Stimulated activated memory B cell treated with anti-CD40 and anti-IgM and Interleukin-4, amounts not matched to agents 10 μg/mL and 1 μg/mL and 100 μg/mL, for 72 hours (primary cell): Measurements from ENCODE around the gene POR.
A peak's percentile ranks its signal among the peaks of the same experiment; 100 is the strongest.
"Not testable (repeated sequence)": the region's sequence is repeated elsewhere in the genome, so short reads cannot be mapped to it uniquely, and the experiment has no call there.

Experiments used
- ATAC-seq: fragments of 150-1000 bp; cut with Tn5 transposase; 2 replicates; pipeline ENCODE4 v1.10.0; 2021
- H3K27ac Mint-ChIP-seq: one replicate; pipeline ENCODE4 v1.8.0; 2022; ENCODE audit warnings: mild to moderate bottlenecking, mixed read lengths
- H3K27me3 Mint-ChIP-seq: one replicate; pipeline ENCODE4 v1.8.0; 2022; ENCODE audit warnings: mixed read lengths
- H3K36me3 Mint-ChIP-seq: one replicate; pipeline ENCODE4 v1.8.0; 2022; ENCODE audit warnings: mixed read lengths
- H3K4me1 Mint-ChIP-seq: one replicate; pipeline ENCODE4 v1.8.0; 2022; ENCODE audit warnings: mixed read lengths
- H3K4me3 Mint-ChIP-seq: one replicate; pipeline ENCODE4 v1.8.0; 2022; ENCODE audit warnings: mild to moderate bottlenecking, moderate library complexity, mixed read lengths
- H3K9me3 Mint-ChIP-seq: one replicate; pipeline ENCODE4 v1.8.0; 2022; ENCODE audit warnings: mixed read lengths

The POR gene

DNA sequence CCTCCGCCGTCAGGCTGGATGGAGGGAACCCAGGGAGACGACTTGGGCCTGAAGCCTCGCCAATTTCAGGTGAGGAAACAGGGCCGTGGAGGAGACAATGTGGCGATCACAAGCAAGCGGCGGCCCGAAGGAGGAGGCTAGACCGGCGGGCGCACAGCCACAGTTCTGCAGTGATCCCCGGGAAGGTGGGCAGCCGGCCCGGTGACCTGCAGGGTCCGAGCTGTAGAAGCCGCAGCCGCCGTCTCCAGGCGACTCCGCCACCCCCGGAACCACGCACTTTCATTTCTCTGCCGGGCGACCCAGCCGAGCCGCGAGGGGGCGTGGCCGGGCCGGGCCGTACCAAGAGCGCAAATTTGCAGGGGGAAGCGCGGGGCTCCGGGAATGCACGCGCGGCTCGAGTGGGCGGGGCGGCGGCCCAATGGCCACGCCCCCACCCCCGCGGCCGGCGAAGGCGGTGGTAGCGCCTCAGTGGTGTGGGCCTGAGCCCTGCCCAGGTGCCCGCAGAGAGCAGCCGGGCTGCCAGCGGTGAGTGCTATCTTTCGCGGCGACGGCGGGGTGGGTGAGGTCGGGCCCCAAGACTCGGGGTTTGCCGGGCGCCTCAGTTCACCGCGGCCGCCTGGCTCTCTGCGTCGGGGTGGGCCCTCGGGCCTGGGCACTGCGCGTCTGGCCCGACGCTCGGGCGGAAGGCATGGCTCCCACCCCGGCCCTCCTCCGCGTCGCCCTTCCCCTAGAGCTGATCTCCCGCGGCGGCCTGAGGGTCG lies at the start of gene POR:
TSS of gene POR (plus strand) at position 501 of the 761 bp plus-strand sequence. CDS start 38,847 bp downstream, outside the sequence.
- H3K27me3 Mint-ChIP-seq, result no peaks in the 10 kb centered on the region
- peaks cover 6% of the 10 kb centered on the region for H3K36me3 Mint-ChIP-seq
- ATAC-seq, result peak; percentile 98
- no peaks in the 10 kb centered on the region for H3K9me3 Mint-ChIP-seq
- H3K4me1 Mint-ChIP-seq, result peaks cover 32% of the 10 kb centered on the region
- peak within 1 kb of the TSS; percentile 95 for H3K27ac Mint-ChIP-seq
- peak within 1 kb of the TSS; percentile 83 for H3K4me3 Mint-ChIP-seq

DNA sequence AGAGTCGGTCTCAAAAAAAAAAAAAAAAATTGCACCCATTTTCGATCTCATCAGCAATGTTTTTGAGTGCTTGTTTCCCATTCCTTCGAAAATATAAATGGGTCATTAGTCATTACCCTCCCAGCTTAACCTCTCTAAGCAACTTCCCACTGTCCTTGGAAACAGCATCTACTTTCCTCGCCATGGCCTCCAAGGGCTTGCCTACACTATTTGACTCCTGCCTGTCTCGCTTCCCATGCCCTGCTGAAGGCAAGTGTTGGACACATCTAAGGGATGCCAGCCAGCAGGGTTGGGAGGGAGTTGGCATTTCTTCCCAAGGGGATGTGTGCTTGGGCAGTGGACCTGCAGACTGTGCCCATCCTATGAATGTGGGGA lies 48.9 kb upstream of the POR start:
- Mint-ChIP-seq H3K36me3 (no peaks in the 10 kb centered on the region), H3K27me3 (peaks cover 49% of the 10 kb centered on the region), H3K4me1 (no peaks in the 10 kb centered on the region), H3K9me3 (peaks cover 3% of the 10 kb centered on the region), H3K27ac (no peak overlapping the region), H3K4me3 (no peak overlapping the region)
- ATAC-seq, result no peak

DNA sequence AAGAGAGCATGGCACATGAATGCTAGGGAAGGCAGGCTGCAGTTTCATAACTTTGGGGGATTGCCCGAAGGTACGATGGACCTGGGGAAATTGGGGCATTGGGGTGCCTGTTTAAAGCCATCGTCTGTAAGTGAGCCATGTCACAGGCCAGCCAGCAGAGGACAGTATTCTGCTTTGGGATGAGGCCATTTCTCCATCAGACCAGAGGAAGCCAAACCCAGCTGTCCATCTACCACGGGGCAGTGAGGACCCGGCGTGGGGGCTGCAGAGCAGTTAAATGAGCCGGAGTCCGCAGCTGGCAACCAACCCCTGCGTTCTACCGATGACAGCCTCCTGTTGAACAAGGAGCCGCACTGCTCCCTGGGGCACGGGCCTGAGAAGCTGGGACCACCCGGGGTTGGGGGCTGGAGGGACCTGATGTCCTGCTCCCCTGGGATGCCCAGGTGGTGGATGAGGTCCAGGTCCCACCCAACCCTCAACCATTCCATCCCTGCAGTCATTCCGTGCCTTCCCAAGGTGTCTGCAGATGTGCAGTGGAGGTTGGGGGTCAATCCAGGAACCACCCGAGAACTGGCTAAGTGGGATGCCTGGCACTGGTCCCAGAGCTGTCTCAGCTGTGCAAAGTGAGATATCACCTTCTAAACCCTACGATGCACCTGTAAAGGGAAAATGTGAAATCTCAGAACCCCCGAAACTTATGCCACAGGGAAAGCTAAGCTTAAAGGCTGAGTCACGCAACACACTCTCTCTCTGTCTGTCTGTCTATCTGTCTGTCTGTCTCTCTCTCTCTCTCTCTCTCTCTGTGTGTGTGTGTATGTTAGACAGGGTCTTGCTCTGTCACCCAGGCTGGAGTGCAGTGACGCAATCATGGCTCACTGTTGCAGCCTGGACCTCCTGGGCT lies 48.2 kb upstream of the POR start:
- Mint-ChIP-seq H3K27ac (no peak overlapping the region), H3K27me3 (peaks cover 43% of the 10 kb centered on the region), H3K4me1 (no peaks in the 10 kb centered on the region), H3K36me3 (no peaks in the 10 kb centered on the region), H3K9me3 (peaks cover 3% of the 10 kb centered on the region), H3K4me3 (no peak overlapping the region)
- ATAC-seq, result peak; percentile 54

DNA sequence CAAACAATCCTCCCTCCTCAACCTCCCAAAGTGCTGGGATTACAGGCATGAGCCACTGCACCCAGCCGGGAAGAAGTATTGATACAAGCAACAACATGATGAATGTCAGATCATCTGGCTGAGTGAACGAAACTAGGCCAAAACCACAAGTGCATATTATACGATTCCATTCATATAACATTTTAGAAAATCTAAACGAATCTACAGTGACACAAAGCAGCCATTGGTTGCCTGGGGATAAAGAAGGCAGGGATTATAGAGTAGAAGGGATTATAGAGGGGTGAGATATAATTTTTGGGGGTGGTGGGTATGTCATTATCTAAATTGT lies 47.6 kb upstream of the POR start:
- H3K4me3 Mint-ChIP-seq, result no peak overlapping the region
- no peak overlapping the region for H3K27ac Mint-ChIP-seq
- H3K4me1 Mint-ChIP-seq, result no peaks in the 10 kb centered on the region

DNA sequence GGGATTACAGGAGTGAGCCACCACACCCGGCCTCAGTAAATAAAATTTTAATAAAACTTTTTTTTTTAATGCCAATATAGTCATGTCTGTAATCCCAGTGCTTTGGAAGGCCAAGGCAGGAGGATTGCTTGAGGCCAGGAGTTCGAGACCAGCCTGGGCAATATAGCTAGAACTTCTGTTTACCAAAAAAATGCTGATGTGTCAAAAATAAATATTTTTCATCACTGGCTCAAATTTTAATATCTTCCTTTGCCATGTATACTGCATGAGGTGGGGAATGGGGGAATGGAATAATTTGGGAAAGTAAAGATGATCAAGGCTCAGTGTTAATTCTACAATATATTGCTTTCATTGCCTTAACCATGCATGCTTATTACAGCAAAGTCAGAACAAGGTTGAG lies 46.8 kb upstream of the POR start:
- Mint-ChIP-seq H3K27ac (no peak overlapping the region), H3K9me3 (peaks cover 3% of the 10 kb centered on the region), H3K4me3 (no peak overlapping the region), H3K27me3 (peaks cover 37% of the 10 kb centered on the region), H3K4me1 (no peaks in the 10 kb centered on the region), H3K36me3 (no peaks in the 10 kb centered on the region)
- ATAC-seq, result no peak

More for the DNA sequence above, 47.6 kb upstream of the POR start:
- peaks cover 3% of the 10 kb centered on the region for H3K9me3 Mint-ChIP-seq
- ATAC-seq, result no peak
- H3K36me3 Mint-ChIP-seq, result no peaks in the 10 kb centered on the region
- peaks cover 39% of the 10 kb centered on the region for H3K27me3 Mint-ChIP-seq

DNA sequence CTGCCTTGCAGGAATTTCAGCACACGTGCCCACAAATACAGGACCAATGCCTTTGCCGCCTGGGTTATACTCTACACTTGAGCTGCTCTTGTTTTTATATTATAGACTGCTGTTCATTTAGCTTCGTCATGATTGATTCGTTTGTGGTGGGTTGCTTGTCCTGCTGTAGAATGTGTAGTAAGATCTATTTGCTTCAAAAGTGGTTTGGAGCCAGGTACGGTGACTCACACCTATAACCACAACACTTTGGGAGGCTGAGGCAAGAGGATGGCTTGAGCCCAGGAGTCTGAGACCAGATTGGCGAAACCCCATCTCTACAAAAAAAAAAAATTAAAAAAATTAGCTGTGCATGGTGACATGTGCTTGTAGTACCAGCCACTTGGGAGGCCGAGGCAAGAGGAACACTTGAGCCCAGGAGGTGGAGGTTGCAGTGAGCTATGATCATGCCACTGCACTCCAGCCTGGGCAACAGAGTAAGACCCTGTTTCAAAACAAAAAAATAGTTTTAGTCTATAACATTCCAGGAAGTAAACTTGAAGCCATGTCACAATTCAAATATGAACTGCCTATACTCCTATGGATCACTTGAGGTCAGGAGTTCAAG lies 45.1 kb upstream of the POR start:
- peaks cover 24% of the 10 kb centered on the region for H3K27me3 Mint-ChIP-seq
- H3K4me1 Mint-ChIP-seq, result no peaks in the 10 kb centered on the region
- no peak overlapping the region for H3K27ac Mint-ChIP-seq
- H3K36me3 Mint-ChIP-seq, result no peaks in the 10 kb centered on the region
- no peaks in the 10 kb centered on the region for H3K9me3 Mint-ChIP-seq
- no peak for ATAC-seq
- H3K4me3 Mint-ChIP-seq, result no peak overlapping the region

DNA sequence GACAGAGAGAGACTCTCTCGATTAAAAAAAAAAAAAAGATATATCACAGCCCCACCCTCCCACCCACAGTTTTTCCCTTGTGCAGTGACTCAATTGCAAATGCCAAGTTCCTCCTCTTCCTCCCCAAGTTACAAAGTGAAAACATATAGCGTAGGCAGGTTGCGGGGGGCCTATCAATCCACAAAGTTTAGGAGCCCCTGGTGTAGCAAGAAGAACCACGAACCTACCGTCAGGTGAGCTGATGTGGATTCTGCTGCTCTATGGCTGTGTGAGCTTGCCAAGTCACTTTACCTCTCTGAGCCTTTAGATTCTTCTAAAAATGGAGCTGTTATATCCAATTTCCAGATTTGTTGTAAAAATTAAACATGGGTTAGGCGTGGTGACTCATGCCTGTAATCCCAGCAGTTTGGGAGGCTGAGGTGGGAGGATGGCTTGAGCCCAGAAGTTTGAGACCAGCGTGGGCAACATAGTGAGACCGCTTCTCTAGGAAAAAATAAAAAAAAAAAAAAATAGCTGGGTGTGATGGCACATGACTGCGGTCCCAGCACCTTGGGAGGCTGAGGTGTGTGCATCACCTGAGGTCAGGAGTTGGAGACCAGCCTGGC lies 44.3 kb upstream of the POR start:
- no peaks in the 10 kb centered on the region for H3K36me3 Mint-ChIP-seq
- no peak overlapping the region for H3K27ac Mint-ChIP-seq
- H3K4me1 Mint-ChIP-seq, result no peaks in the 10 kb centered on the region
- no peak overlapping the region for H3K4me3 Mint-ChIP-seq
- no peak for ATAC-seq
- H3K9me3 Mint-ChIP-seq, result no peaks in the 10 kb centered on the region
- peaks cover 18% of the 10 kb centered on the region for H3K27me3 Mint-ChIP-seq

DNA sequence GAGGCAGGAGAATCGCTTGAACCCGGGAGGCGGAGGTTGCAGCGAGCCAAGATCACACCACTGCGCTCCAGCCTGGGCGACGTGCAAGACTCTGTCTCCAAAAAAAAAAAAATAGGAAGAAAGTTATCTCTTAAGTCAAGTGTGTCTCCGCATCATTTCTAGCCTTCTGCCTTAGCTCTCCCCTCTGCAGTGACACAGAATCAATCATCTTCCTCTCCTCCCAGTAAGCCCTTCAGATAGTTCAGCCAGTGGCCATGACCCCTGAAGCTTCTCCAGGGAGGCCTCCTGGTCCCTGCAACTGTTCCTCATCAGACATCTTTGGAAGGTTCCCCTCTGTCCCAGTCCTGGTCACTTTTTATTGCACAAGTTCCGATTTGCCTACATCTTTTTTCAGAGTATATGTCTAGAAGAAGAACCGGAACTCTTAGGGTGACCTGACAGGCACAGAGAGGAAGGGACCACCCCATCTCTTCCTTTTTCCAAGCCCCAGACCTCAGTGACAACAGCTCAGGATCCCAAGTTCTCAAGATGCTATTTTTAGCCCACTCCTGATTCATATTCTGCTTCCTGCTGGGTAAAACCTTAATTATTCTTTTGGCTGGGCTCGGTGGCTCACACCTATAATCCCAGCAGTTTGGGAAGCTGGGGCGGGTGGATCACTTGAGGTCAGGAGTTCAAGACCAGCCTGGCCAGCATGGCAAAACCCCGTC lies 42.7 kb upstream of the POR start:
- Mint-ChIP-seq H3K4me1 (no peaks in the 10 kb centered on the region), H3K27me3 (peaks cover 4% of the 10 kb centered on the region), H3K4me3 (no peak overlapping the region), H3K27ac (no peak overlapping the region), H3K9me3 (no peaks in the 10 kb centered on the region), H3K36me3 (no peaks in the 10 kb centered on the region)
- ATAC-seq, result no peak

DNA sequence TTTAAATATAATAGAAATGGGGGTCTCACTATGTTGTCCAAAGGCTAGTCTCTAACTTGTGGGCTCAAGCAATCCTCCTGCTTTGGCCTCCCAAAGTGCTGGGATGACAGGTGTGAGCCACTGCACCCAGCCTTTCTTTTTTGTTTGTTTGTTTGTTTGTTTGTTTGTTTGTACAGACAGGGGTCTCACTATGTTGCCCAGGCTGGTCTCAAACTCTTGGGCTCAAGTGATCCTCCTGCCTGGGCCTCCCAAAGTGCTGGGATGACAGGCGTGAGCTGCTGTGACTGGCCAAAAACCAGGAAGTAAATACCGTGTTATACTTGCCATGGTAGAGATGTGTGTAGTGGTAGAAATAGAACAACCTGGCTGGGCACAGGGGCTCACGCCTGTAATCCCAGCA lies 40.8 kb upstream of the POR start:
- ATAC-seq, H3K4me1 Mint-ChIP-seq, H3K4me3 Mint-ChIP-seq, H3K27ac Mint-ChIP-seq, H3K9me3 Mint-ChIP-seq, H3K27me3 Mint-ChIP-seq, H3K36me3 Mint-ChIP-seq: not testable (repeated sequence)

DNA sequence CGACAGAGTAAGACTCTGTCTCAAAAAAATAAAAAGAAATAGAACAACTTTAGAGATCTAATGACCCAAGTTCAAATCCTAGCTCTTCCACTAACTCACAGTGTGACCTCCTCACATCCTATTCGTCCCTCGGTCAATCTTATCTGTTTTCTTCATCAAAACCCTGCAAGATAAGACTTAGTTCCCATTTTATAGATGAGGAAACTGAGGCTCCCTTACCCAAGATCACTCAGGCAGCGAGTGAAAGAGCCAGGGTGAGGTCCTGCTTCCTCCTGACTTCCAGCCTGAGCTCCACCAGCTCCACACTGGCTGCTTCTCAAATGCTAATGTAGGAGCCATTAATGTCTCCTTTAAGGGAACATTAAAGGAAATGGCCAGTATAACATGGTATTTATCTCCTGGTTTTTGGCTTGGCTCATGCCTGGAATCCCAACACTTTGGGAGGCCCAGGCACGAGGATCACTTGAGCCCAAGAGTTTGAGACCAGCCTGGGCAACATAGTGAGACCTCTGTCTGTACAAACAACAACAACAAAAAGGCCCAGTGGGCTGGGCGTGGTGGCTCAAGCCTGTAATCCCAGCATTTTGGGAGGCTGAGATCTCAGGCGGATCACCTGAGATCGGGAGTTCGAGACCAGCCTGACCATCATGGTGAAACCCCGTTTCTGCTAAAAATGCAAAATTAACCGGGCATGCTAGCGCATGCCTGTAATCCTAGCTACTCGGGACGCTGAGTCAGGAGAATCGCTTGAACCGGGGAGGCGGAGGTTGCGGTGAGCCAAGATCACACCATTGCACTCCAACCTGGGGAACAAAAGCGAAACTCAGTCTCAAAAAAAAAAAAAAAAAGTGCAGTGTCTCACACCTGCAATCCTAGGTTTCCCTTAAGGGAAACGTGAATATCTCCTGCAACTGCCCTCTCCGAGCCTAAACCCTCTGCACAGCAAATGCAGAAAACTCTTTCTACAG lies 39.6 kb upstream of the POR start:
- ATAC-seq, result no peak
- H3K27me3 Mint-ChIP-seq, result no peaks in the 10 kb centered on the region
- no peak overlapping the region for H3K4me3 Mint-ChIP-seq
- no peak overlapping the region for H3K27ac Mint-ChIP-seq
- H3K9me3 Mint-ChIP-seq, result no peaks in the 10 kb centered on the region
- H3K4me1 Mint-ChIP-seq, result peaks cover 21% of the 10 kb centered on the region
- H3K36me3 Mint-ChIP-seq, result no peaks in the 10 kb centered on the region

DNA sequence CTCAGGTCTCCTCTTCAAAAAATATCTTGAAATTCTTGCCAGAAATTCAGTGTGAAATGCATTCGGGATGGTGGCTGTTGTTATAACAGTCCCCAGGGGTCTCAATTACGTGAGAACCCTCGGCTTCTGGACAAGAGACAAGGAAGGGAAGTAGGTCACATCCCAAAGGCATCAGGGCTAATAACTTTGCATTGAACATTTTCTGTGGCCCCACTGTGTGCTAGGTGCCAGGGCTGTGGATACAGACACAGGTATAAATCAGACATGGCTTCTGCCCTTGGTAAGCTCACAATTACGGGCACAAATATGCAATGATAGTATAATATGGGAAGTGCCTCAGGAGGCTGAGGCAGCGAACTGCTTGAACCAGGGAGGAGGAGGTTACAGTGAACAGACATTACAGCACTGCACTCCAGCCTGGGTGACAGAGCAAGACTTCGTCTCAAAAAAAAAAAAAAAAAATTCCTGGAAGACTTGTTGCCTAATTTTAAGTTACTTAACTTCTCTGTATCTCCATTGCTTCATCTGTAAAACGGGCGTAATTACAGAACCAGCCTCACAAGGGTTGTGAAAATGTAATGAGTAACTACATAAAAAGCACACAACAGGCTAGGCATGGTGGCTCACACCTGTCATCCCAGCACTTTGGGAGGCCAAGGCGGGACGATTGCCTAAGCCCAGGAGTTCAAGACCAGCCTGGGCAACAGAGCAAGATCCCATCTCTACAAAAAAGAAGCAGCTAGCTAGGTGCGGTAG lies 38.7 kb upstream of the POR start:
- ATAC-seq, result no peak
- Mint-ChIP-seq H3K4me1 (peaks cover 27% of the 10 kb centered on the region), H3K27ac (no peak overlapping the region), H3K36me3 (no peaks in the 10 kb centered on the region), H3K4me3 (no peak overlapping the region), H3K9me3 (no peaks in the 10 kb centered on the region), H3K27me3 (no peaks in the 10 kb centered on the region)

DNA sequence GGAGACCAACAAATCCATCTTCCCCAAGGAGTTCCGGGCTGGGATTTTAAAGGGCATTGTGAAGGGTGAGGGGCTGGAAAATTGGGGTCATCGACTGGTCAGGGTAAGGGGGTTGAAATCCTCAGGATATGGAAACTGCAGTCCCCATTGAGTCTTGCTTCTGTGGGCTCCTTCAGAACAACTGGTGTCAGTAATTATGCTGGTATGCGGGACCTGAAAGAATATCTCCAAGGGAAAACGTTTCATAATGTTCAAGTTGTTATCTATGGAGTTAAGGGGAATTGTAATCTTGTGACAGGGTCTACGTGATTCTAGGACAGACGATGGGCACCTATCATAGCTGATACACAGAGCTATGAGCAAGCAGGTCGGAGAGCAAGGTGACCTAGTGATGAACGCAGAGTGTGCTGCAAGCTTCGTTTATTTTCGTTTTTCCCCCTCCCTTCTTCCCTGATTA lies 36.6 kb upstream of the POR start:
- peak; percentile 64 for ATAC-seq
- H3K4me3 Mint-ChIP-seq, result peak overlapping the region; percentile 97
- peaks cover 11% of the 10 kb centered on the region for H3K36me3 Mint-ChIP-seq
- H3K27ac Mint-ChIP-seq, result peak overlapping the region; percentile 86
- no peaks in the 10 kb centered on the region for H3K27me3 Mint-ChIP-seq
- H3K9me3 Mint-ChIP-seq, result no peaks in the 10 kb centered on the region
- peaks cover 40% of the 10 kb centered on the region for H3K4me1 Mint-ChIP-seq
